ENCODE results near the gene PLEKHH1.
"Not testable (repeated sequence)": the region's sequence is repeated elsewhere in the genome, so short reads cannot be mapped to it uniquely, and the experiment has no call there.

The PLEKHH1 gene

GRCh38 chr14:67622675-67623074 lies 89.6 kb downstream of the PLEKHH1 start:
- DNase-seq (ENCODE audit: low read depth, low spot score) = no peak

GRCh38 chr14:67623114-67623513 lies 90.0 kb downstream of the PLEKHH1 start:
- DNase-seq (ENCODE audit: low read depth, low spot score) = no peak

GRCh38 chr14:67626131-67626530 lies 93.0 kb downstream of the PLEKHH1 start:
- DNase-seq (ENCODE audit: low read depth, low spot score) = not testable (repeated sequence)

- no peak for DNase-seq (ENCODE audit: low read depth, low spot score)
These were observed 94.4 kb downstream of the PLEKHH1 start for GRCh38 chr14:67627519-67627918.

GRCh38 chr14:67630186-67630585 lies 97.1 kb downstream of the PLEKHH1 start:
- DNase-seq (ENCODE audit: low read depth, low spot score) = no peak

GRCh38 chr14:67630938-67631337 lies 97.8 kb downstream of the PLEKHH1 start:
- no peak for DNase-seq (ENCODE audit: low read depth, low spot score)

GRCh38 chr14:67633451-67634147 lies 100.5 kb downstream of the PLEKHH1 start:
- no peak for DNase-seq (ENCODE audit: low read depth, low spot score)

- DNase-seq (ENCODE audit: low read depth, low spot score) = no peak
These were observed 103.3 kb downstream of the PLEKHH1 start for GRCh38 chr14:67636361-67636919.

GRCh38 chr14:67638642-67639041 lies 105.6 kb downstream of the PLEKHH1 start:
- DNase-seq (ENCODE audit: low read depth, low spot score) = no peak
